HepG2 (cell line): ENCODE results near the gene GK. TPM values are rescaled to one million over a fixed set of nuclear protein-coding genes. Genes with fewer than 3 reads are reported as not detected.

Experiments used
- DZIP1 ChIP-seq: sonication (generic); formaldehyde crosslinking; IDR thresholded peaks from 2 replicates; pipeline ENCODE4 v1.5.0; 2020; ENCODE audit warnings: mild to moderate bottlenecking, missing genetic modification reagents
- KLF11 ChIP-seq: IDR thresholded peaks from 2 replicates; pipeline ENCODE4 v1.6.1; 2016; ENCODE audit warnings: missing compliant biosample characterization
- MLXIP ChIP-seq: sonication (generic); formaldehyde crosslinking; IDR thresholded peaks from 2 replicates; pipeline ENCODE4 v1.9.0; 2021; ENCODE audit warnings: missing genetic modification reagents, borderline replicate concordance
- NPAS2 ChIP-seq: sonication (generic); formaldehyde crosslinking; IDR thresholded peaks from 2 replicates; pipeline ENCODE4 v1.8.0; 2022; ENCODE audit warnings: mild to moderate bottlenecking, missing genetic modification reagents, borderline replicate concordance
- NR2C2 ChIP-seq: sonication (generic); formaldehyde crosslinking; IDR thresholded peaks from 2 replicates; pipeline ENCODE4 v1.4.0; 2020; ENCODE audit warnings: missing genetic modification reagents, mild to moderate bottlenecking, moderate library complexity, borderline replicate concordance
- PLSCR1 ChIP-seq: sonication (generic); formaldehyde crosslinking; IDR thresholded peaks from 2 replicates; pipeline ENCODE4 v1.5.0; 2020; ENCODE audit warnings: missing genetic modification reagents, mild to moderate bottlenecking, borderline replicate concordance
- TBX2 ChIP-seq: sonication (generic); formaldehyde crosslinking; IDR thresholded peaks from 2 replicates; pipeline ENCODE4 v1.5.0; 2020; ENCODE audit warnings: missing genetic modification reagents, mild to moderate bottlenecking, borderline replicate concordance
- ZBTB39 ChIP-seq: sonication (generic); formaldehyde crosslinking; IDR thresholded peaks from 2 replicates; pipeline ENCODE4 v1.5.0; 2020; ENCODE audit warnings: missing genetic modification reagents
- ZFP1 ChIP-seq: IDR thresholded peaks from 2 replicates; pipeline ENCODE4 v1.6.1; 2016
- ZNF10 ChIP-seq: sonication (generic); formaldehyde crosslinking; IDR thresholded peaks from 2 replicates; pipeline ENCODE4 v1.4.0; 2020; ENCODE audit warnings: mild to moderate bottlenecking, low read depth, missing genetic modification reagents, borderline replicate concordance
- ZNF121 ChIP-seq: sonication (generic); formaldehyde crosslinking; IDR thresholded peaks from 2 replicates; pipeline ENCODE4 v1.5.0; 2020; ENCODE audit warnings: mild to moderate bottlenecking, missing genetic modification reagents
- ZNF281 ChIP-seq: sonication (generic); formaldehyde crosslinking; IDR thresholded peaks from 2 replicates; pipeline ENCODE4 v1.4.0; 2020; ENCODE audit warnings: missing genetic modification reagents, borderline replicate concordance
- ZNF567 ChIP-seq: sonication (generic); formaldehyde crosslinking; IDR thresholded peaks from 2 replicates; pipeline ENCODE4 v1.8.1; 2023; ENCODE audit warnings: mild to moderate bottlenecking, missing genetic modification reagents, borderline replicate concordance
- ZNF576 ChIP-seq: sonication (generic); formaldehyde crosslinking; IDR thresholded peaks from 2 replicates; pipeline ENCODE4 v1.4.0; 2020; ENCODE audit warnings: mild to moderate bottlenecking, missing genetic modification reagents
- ZNF747 ChIP-seq: sonication (generic); formaldehyde crosslinking; IDR thresholded peaks from 2 replicates; pipeline ENCODE4 v1.8.1; 2023; ENCODE audit warnings: missing genetic modification reagents, mild to moderate bottlenecking, borderline replicate concordance
- polyA plus RNA-seq, 8 experiments: library from polyadenylated mRNA; depleted of rRNA in 3 of 8; stranded (reverse) in 7 of 8; unstranded in 1 of 8; fragments of >200 nt; fragmentation: Illumina TruSeq in 4 of 8; extraction: Trizol in 4 of 8; gene quantifications; 2 replicates each; pipeline versions ENCODE4 v1.2.1 to v1.2.3, GENCODE V29; 2011 to 2016; ENCODE audit warnings: low read depth in 4 of 8, missing spikeins in 1 of 8, mixed read lengths in 1 of 8; ENCODE audit not compliant: insufficient read depth in 1 of 8
- total RNA-seq, 5 experiments: library from RNA; depleted of rRNA; stranded (reverse); fragments of >200 nt; fragmentation: Illumina TruSeq; extraction: Trizol; gene quantifications; 2 replicates each; pipeline ENCODE4 v1.2.3, GENCODE V29; 2016; ENCODE audit warnings: low read depth in 1 of 5

Gene GK
- total and polyA plus RNA-seq, 2 of the 13 experiments (the other 11 are each of a cell fraction or from before 2014, with no cell fraction given), result 64.2 to 265 TPM

GRCh38 chrX:30627818-30628652 is 25.2 kb upstream of the GK start (continued):
- TF ChIP-seq MLXIP (CRISPR knock-in tag), result no peak
- TF ChIP-seq ZNF281 (CRISPR knock-in tag), result peak; percentile 54; the same call in 1 of the 2 replicates
- TF ChIP-seq ZFP1 (CRISPR knock-in tag), result peak; percentile 64; the same call in 1 of the 2 replicates
- no peak for TF ChIP-seq NR2C2
- no peak for TF ChIP-seq ZNF576 (CRISPR knock-in tag)
- no peak for TF ChIP-seq ZNF121 (CRISPR knock-in tag)
- TF ChIP-seq TBX2 (CRISPR knock-in tag), result peak; percentile 66; the same call in 1 of the 2 replicates
- no peak for TF ChIP-seq KLF11
- TF ChIP-seq ZNF567 (CRISPR knock-in tag), result no peak
- TF ChIP-seq ZNF747 (CRISPR knock-in tag), result 0 out of 2 replicates have a peak, but pooled peaks have one; percentile 41
- no peak for TF ChIP-seq DZIP1
- no peak for TF ChIP-seq NPAS2 (CRISPR knock-in tag)
- TF ChIP-seq PLSCR1 (CRISPR knock-in tag), result no peak
- peak; percentile 61; the same call in 1 of the 2 replicates for TF ChIP-seq ZBTB39 (CRISPR knock-in tag)
- TF ChIP-seq ZNF10 (CRISPR knock-in tag), result no peak
